Measurements from ENCODE around the gene TRIM41.

Gene TRIM41

GRCh38 chr5:181215997-181216989 lies 6.8 kb upstream of the TRIM41 start:
- CTCF ChIA-PET, result interaction anchor here (2.0 kb wide), 1 partner anchor 32 kb away, joined by 5 read pairs; no protein-coding TSS in a partner anchor
- POLR2A ChIA-PET, result interaction anchor here (1.8 kb wide), 1 partner anchor 25 kb away, joined by 7 read pairs; no protein-coding TSS in a partner anchor
- DNase-seq (ENCODE audit: low read depth, low spot score), result no peak
- no peak for TF ChIP-seq CTCF (IDR thresholded peaks at IDR 0.05; ENCODE audit: insufficient read depth, low read length, missing control alignments)
- H3K4me3 ChIP-seq (ENCODE audit: low read depth, low read length), result peak overlapping the region; percentile 56

GRCh38 chr5:181217111-181217802 lies 5.8 kb upstream of the TRIM41 start:
- ChIA-PET POLR2A (interaction anchor here (1.8 kb wide), 1 partner anchor 26 kb away, joined by 7 read pairs; no protein-coding TSS in a partner anchor), CTCF (interaction anchor here (2.0 kb wide), 1 partner anchor 33 kb away, joined by 5 read pairs; no protein-coding TSS in a partner anchor)

GRCh38 chr5:181217803-181218062 lies 5.3 kb upstream of the TRIM41 start:
- TF ChIP-seq CTCF (IDR thresholded peaks at IDR 0.05; ENCODE audit: insufficient read depth, low read length, missing control alignments), result no peak
- POLR2A ChIA-PET, result no interaction called here
- peak overlapping the region; percentile 56 for H3K4me3 ChIP-seq (ENCODE audit: low read depth, low read length)
- CTCF ChIA-PET, result interaction anchor here (2.0 kb wide), 1 partner anchor 33 kb away, joined by 5 read pairs; no protein-coding TSS in a partner anchor
- DNase-seq (ENCODE audit: low read depth, low spot score), result no peak

More at GRCh38 chr5:181217111-181217802, 5.8 kb upstream of the TRIM41 start:
- H3K4me3 ChIP-seq (ENCODE audit: low read depth, low read length), result peak overlapping the region; percentile 56
- TF ChIP-seq CTCF (IDR thresholded peaks at IDR 0.05; ENCODE audit: insufficient read depth, low read length, missing control alignments), result peak; percentile 8
- no peak for DNase-seq (ENCODE audit: low read depth, low spot score)

GRCh38 chr5:181218795-181219124 lies 4.3 kb upstream of the TRIM41 start:
- peak overlapping the region; percentile 57 for H3K4me3 ChIP-seq (ENCODE audit: low read depth, low read length)
- ChIA-PET POLR2A (no interaction called here), CTCF (no interaction called here)
- no peak for TF ChIP-seq CTCF (IDR thresholded peaks at IDR 0.05; ENCODE audit: insufficient read depth, low read length, missing control alignments)
- DNase-seq (ENCODE audit: low read depth, low spot score), result no peak

- TF ChIP-seq CTCF (IDR thresholded peaks at IDR 0.05; ENCODE audit: insufficient read depth, low read length, missing control alignments), result no peak
- CTCF ChIA-PET, result interaction anchor here (1.0 kb wide), 1 partner anchor 35 kb away, joined by 3 read pairs; no protein-coding TSS in a partner anchor
- no peak overlapping the region for H3K4me3 ChIP-seq (ENCODE audit: low read depth, low read length)
- POLR2A ChIA-PET, result no interaction called here
- no peak for DNase-seq (ENCODE audit: low read depth, low spot score)
Measured at GRCh38 chr5:181219262-181220177, 3.6 kb upstream of the TRIM41 start.

All from AG04449 (cell line).